Liver (tissue), 3 donors: ENCODE data around the gene NR6A1.

Source experiments
- CTCF ChIP-seq: fragments of 150-350 bp; IDR thresholded peaks from 2 replicates; pipeline ENCODE4 v1.5.1; 2017; ENCODE audit warnings: improper control_type of control experiment, low read depth, low read length; ENCODE audit not compliant: missing input control
- MAX ChIP-seq: IDR thresholded peaks from 2 replicates; pipeline ENCODE4 v1.6.1; 2016; ENCODE audit warnings: antibody characterized with exemption
- TAF1 ChIP-seq: conservative IDR thresholded peaks from 2 replicates; pipeline ENCODE4 v1.6.1; 2016; ENCODE audit warnings: antibody characterized with exemption, mild to moderate bottlenecking
- donor health status: healthy.
- donor health status: healthy.

GRCh38 chr9:124632077-124632621 is 139.0 kb downstream of the NR6A1 start:
- no peak for TF ChIP-seq CTCF
- no peak for TF ChIP-seq TAF1
- TF ChIP-seq MAX: no peak
